ENCODE data around the gene SEC24D.

The SEC24D gene

GRCh38 chr4:118734491-118735205 lies 101.3 kb downstream of the SEC24D start:
- Histone ChIP-seq H3K9me3 (ENCODE audit: low read length) (no peaks in the 10 kb centered on the region), H3K27ac (ENCODE audit: low read depth, low read length, poor library complexity, severe bottlenecking) (no peak overlapping the region), H4K20me1 (ENCODE audit: insufficient read depth, low read length) (no peaks in the 10 kb centered on the region), H3K36me3 (ENCODE audit: insufficient read depth, low read length) (peaks cover 34% of the 10 kb centered on the region; the same call in 1 of the 2 replicates), H3K9me2 (ENCODE audit: low read depth, low read length) (no peaks in the 10 kb centered on the region), H3K27me3 (ENCODE audit: insufficient read depth, low read length) (no peaks in the 10 kb centered on the region), H3K4me2 (ENCODE audit: low read length) (no peak overlapping the region), H3F3A (ENCODE audit: insufficient read depth, low read length) (no peaks in the 10 kb centered on the region), H3K4me1 (ENCODE audit: insufficient read depth, low read length, severe bottlenecking) (no peaks in the 10 kb centered on the region), H3K9ac (ENCODE audit: low read length) (no peak overlapping the region), H2AFZ (ENCODE audit: low read length) (no peak overlapping the region), H3K4me3 (ENCODE audit: low read depth, low read length, poor library complexity, severe bottlenecking) (no peak overlapping the region), H3K79me2 (ENCODE audit: insufficient read depth, low read length) (no peaks in the 10 kb centered on the region)
- TF ChIP-seq EZH2 (IDR thresholded peaks at IDR 0.05; ENCODE audit: borderline replicate concordance, low read length) = no peak
- no peak for TF ChIP-seq CTCF (IDR thresholded peaks at IDR 0.05; ENCODE audit: low read length)

DNA sequence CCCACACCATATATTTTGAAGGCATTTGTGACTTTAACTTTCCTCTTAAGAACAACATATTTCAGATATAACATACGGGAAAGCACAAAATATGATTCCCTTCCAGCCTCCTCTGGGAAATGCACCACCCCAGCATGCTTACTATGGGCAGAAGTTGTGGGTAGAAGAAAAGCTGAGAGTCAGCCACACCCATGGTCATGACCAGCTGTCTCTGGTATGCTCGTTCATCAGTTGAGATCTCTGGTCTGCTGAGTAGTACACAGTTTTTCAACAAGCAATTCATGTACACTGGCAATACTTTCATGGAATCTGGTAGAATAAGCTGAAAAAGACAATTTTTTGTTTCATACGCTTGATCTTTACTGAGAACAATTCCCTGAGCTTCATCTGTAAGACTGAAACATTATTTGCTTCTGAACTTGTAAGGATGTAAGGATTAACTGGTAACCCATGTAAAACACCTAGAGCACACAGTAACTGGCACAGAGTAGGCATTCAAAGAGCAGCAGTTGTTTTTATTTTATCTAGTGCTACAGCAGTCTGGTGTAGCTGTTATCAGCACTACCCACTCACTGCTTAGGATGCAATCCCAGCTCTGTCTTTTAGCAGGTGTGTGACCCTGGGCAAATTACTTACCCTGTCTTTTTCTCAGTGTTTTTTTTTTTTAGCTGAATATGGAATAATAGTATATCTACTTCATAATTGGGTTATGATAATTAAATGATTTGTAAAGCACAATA lies 103.2 kb downstream of the SEC24D start:
- no peaks in the 10 kb centered on the region for H3K4me1 ChIP-seq (ENCODE audit: insufficient read depth, low read length, severe bottlenecking)
- H3K9ac ChIP-seq (ENCODE audit: low read length) = no peak overlapping the region

DNA sequence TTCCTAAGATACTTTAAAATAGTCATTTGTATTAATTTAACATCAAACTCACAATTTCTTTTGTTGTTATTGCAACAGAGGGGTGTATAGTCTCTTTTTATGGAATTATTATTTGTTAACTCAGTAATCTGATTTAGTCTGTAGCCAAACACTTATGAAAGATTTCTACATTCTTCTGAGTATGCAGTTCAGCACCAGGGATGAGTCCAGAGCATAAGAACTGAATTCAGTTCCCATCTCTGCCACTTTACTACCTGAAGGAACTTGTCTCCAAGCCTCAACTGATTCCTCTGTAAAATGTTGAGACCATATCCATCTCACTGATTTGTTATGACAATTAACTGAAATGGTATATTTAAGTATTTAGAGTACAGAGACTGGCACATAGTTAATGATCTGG lies 105.2 kb downstream of the SEC24D start:
- Histone ChIP-seq H2AFZ (ENCODE audit: low read length) (no peak overlapping the region), H3K4me1 (ENCODE audit: insufficient read depth, low read length, severe bottlenecking) (no peaks in the 10 kb centered on the region), H3K27ac (ENCODE audit: low read depth, low read length, poor library complexity, severe bottlenecking) (no peak overlapping the region), H3K4me2 (ENCODE audit: low read length) (no peak overlapping the region), H3K36me3 (ENCODE audit: insufficient read depth, low read length) (peaks cover 36% of the 10 kb centered on the region; the same call in 1 of the 2 replicates), H3K9me2 (ENCODE audit: low read depth, low read length) (no peaks in the 10 kb centered on the region), H3K4me3 (ENCODE audit: low read depth, low read length, poor library complexity, severe bottlenecking) (no peak overlapping the region), H4K20me1 (ENCODE audit: insufficient read depth, low read length) (no peaks in the 10 kb centered on the region), H3K79me2 (ENCODE audit: insufficient read depth, low read length) (no peaks in the 10 kb centered on the region), H3K27me3 (ENCODE audit: insufficient read depth, low read length) (no peaks in the 10 kb centered on the region), H3K9ac (ENCODE audit: low read length) (no peak overlapping the region), H3K9me3 (ENCODE audit: low read length) (no peaks in the 10 kb centered on the region), H3F3A (ENCODE audit: insufficient read depth, low read length) (no peaks in the 10 kb centered on the region)
- no peak for TF ChIP-seq EZH2 (IDR thresholded peaks at IDR 0.05; ENCODE audit: borderline replicate concordance, low read length)
- TF ChIP-seq CTCF (IDR thresholded peaks at IDR 0.05; ENCODE audit: low read length) = no peak

More for the DNA sequence above, 103.2 kb downstream of the SEC24D start:
- Histone ChIP-seq H3K27ac (ENCODE audit: low read depth, low read length, poor library complexity, severe bottlenecking) (no peak overlapping the region), H3K79me2 (ENCODE audit: insufficient read depth, low read length) (no peaks in the 10 kb centered on the region), H3K4me2 (ENCODE audit: low read length) (no peak overlapping the region), H3K9me2 (ENCODE audit: low read depth, low read length) (no peaks in the 10 kb centered on the region), H4K20me1 (ENCODE audit: insufficient read depth, low read length) (no peaks in the 10 kb centered on the region), H3K27me3 (ENCODE audit: insufficient read depth, low read length) (no peaks in the 10 kb centered on the region), H3K4me3 (ENCODE audit: low read depth, low read length, poor library complexity, severe bottlenecking) (no peak overlapping the region), H3F3A (ENCODE audit: insufficient read depth, low read length) (no peaks in the 10 kb centered on the region), H3K9me3 (ENCODE audit: low read length) (no peaks in the 10 kb centered on the region), H3K36me3 (ENCODE audit: insufficient read depth, low read length) (peaks cover 31% of the 10 kb centered on the region; the same call in 1 of the 2 replicates), H2AFZ (ENCODE audit: low read length) (no peak overlapping the region)
- TF ChIP-seq EZH2 (IDR thresholded peaks at IDR 0.05; ENCODE audit: borderline replicate concordance, low read length) (no peak), CTCF (IDR thresholded peaks at IDR 0.05; ENCODE audit: low read length) (no peak)
